GM03348 (cell line): ENCODE data around the gene DCTD.

Experiments
- DNase-seq: peaks from one replicate; pipeline ENCODE4 v3.0.0; 2012; ENCODE audit warnings: low spot score

Gene DCTD

GRCh38 chr4:182893047-182893446 is 24.1 kb downstream of the DCTD start:
- no peak for DNase-seq

GRCh38 chr4:182890202-182890601 is 27.0 kb downstream of the DCTD start:
- DNase-seq = no peak

- no peak for DNase-seq
Measured at GRCh38 chr4:182888891-182889290, 28.3 kb downstream of the DCTD start.

GRCh38 chr4:182886768-182887167 is 30.4 kb downstream of the DCTD start:
- DNase-seq = no peak

- no peak for DNase-seq
Measured at GRCh38 chr4:182886205-182886604, 31.0 kb downstream of the DCTD start.

GRCh38 chr4:182885738-182886077 is 31.5 kb downstream of the DCTD start:
- peak; percentile 29 for DNase-seq

- no peak for DNase-seq
Measured at GRCh38 chr4:182885022-182885737, 32.0 kb downstream of the DCTD start.

GRCh38 chr4:182884040-182884439 is 33.1 kb downstream of the DCTD start:
- peak; percentile 22 for DNase-seq

- DNase-seq = no peak
Measured at GRCh38 chr4:182883351-182883750, 33.8 kb downstream of the DCTD start.

GRCh38 chr4:182881914-182882313 is 35.3 kb downstream of the DCTD start:
- DNase-seq = no peak

GRCh38 chr4:182880387-182881356 is 36.5 kb downstream of the DCTD start:
- no peak for DNase-seq

GRCh38 chr4:182879913-182880312 is 37.3 kb downstream of the DCTD start:
- DNase-seq = no peak

- no peak for DNase-seq
Measured at GRCh38 chr4:182878633-182879495, 38.3 kb downstream of the DCTD start.

GRCh38 chr4:182877326-182877883 is 39.8 kb downstream of the DCTD start:
- DNase-seq = no peak

GRCh38 chr4:182876427-182876826 is 40.8 kb downstream of the DCTD start:
- no peak for DNase-seq

GRCh38 chr4:182875453-182876405 is 41.5 kb downstream of the DCTD start:
- no peak for DNase-seq

- DNase-seq = no peak
Measured at GRCh38 chr4:182874797-182875345, 42.3 kb downstream of the DCTD start.

GRCh38 chr4:182874304-182874751 is 42.9 kb downstream of the DCTD start:
- no peak for DNase-seq

- DNase-seq = no peak
Measured at GRCh38 chr4:182873726-182874125, 43.5 kb downstream of the DCTD start.

- DNase-seq = no peak
Measured at GRCh38 chr4:182873289-182873688, 43.9 kb downstream of the DCTD start.
